Activated CD8-positive, alpha-beta T cell treated with anti-CD3 and anti-CD28 coated beads for 36 hours (primary cell): ENCODE data around the gene SRSF9. TPM values are rescaled to one million over a fixed set of nuclear protein-coding genes. Genes with fewer than 3 reads are reported as not detected.

Source experiments
- ATAC-seq: fragments of 200-7000 bp; cut with Tn5 transposase; one replicate; pipeline ENCODE4 v1.10.0; 2021; ENCODE audit warnings: mild to moderate bottlenecking, moderate library complexity
- CTCF ChIA-PET: fragments of 350-600 bp; sonication (Branson Sonifier 250); formaldehyde crosslinking; loops from one replicate; lab custom pipeline; 2021; ENCODE audit warnings: antibody characterized with exemption; lab: Charles Lee
- POLR2A ChIA-PET: fragments of 350-600 bp; sonication (Branson Sonifier 250); formaldehyde crosslinking; loops from one replicate; lab custom pipeline; 2021; ENCODE audit warnings: antibody characterized with exemption; lab: Charles Lee
- DNase-seq: peaks from one replicate; pipeline ENCODE4 v3.0.0-alpha.2; 2020
- H3K27ac Mint-ChIP-seq: one replicate; pipeline ENCODE4 v1.8.0; 2021; ENCODE audit warnings: mild to moderate bottlenecking, mixed read lengths
- H3K27me3 Mint-ChIP-seq: one replicate; pipeline ENCODE4 v1.8.0; 2021; ENCODE audit warnings: mixed read lengths
- H3K36me3 Mint-ChIP-seq: one replicate; pipeline ENCODE4 v1.8.0; 2021; ENCODE audit warnings: low read depth, mixed read lengths
- H3K4me1 Mint-ChIP-seq: one replicate; pipeline ENCODE4 v1.8.0; 2021; ENCODE audit warnings: low read depth, mixed read lengths
- H3K4me3 Mint-ChIP-seq: one replicate; pipeline ENCODE4 v1.8.0; 2021; ENCODE audit warnings: mild to moderate bottlenecking, moderate library complexity, mixed read lengths
- H3K9me3 Mint-ChIP-seq: one replicate; pipeline ENCODE4 v1.8.0; 2021; ENCODE audit warnings: mixed read lengths
- CTCF ChIP-seq: fragments of 200-600 bp; IDR thresholded peaks from one replicate; pipeline ENCODE4 v1.8.0; 2022; ENCODE audit warnings: antibody characterized with exemption, mild to moderate bottlenecking
- intact Hi-C: fragments of 100-400 bp; cut with micrococcal nuclease; formaldehyde crosslinking; loops from one replicate; pipeline ENCODE4 v1.10.0; 2022
- total RNA-seq, 2 experiments: library from RNA; stranded (reverse); gene quantifications; one replicate each; pipeline ENCODE4 v1.2.3, GENCODE V29; 2021

The SRSF9 gene
- total RNA-seq, 2 experiments from 2014 or later, result 225 to 236 TPM

GRCh38 chr12:120479458-120479857 lies 9.9 kb upstream of the SRSF9 start:
- Mint-ChIP-seq H3K4me1 (peaks cover 13% of the 10 kb centered on the region), H3K27me3 (no peaks in the 10 kb centered on the region), H3K27ac (no peak overlapping the region), H3K9me3 (no peaks in the 10 kb centered on the region), H3K4me3 (no peak overlapping the region), H3K36me3 (peaks cover 2% of the 10 kb centered on the region)
- TF ChIP-seq CTCF, result no peak
- POLR2A ChIA-PET, result interaction anchor here (0.9 to 3.4 kb wide), 3 partner anchors 10 to 17 kb away, joined by 3 to 19 read pairs (median 3); partner anchors contain the start of gene SRSF9
- ATAC-seq, result no peak
- CTCF ChIA-PET, result no interaction called here
- DNase-seq, result no peak
- intact Hi-C loops, result no loop called here

- ATAC-seq, result no peak
- intact Hi-C loops, result no loop called here
- CTCF ChIA-PET, result interaction anchor here (1.0 to 1.7 kb wide), 4 partner anchors 9 to 171 kb away, joined by 3 to 9 read pairs (median 4); no protein-coding TSS in a partner anchor
- no peak overlapping the region for H3K4me3 Mint-ChIP-seq
- POLR2A ChIA-PET, result interaction anchor here (1.4 kb wide), 1 partner anchor 30 kb away, joined by 4 read pairs; the partner anchor contains the start of genes GATC and TRIAP1
- TF ChIP-seq CTCF, result no peak
- H3K36me3 Mint-ChIP-seq, result no peaks in the 10 kb centered on the region
- DNase-seq, result no peak
- H3K27ac Mint-ChIP-seq, result no peak overlapping the region
- no peaks in the 10 kb centered on the region for H3K9me3 Mint-ChIP-seq
- H3K4me1 Mint-ChIP-seq, result peaks cover 17% of the 10 kb centered on the region
- H3K27me3 Mint-ChIP-seq, result no peaks in the 10 kb centered on the region
Observed at GRCh38 chr12:120475643-120476042, 6.1 kb upstream of the SRSF9 start.

- CTCF ChIA-PET, result interaction anchor here (0.8 to 1.7 kb wide), 5 partner anchors 8 to 40 kb away, joined by 3 to 9 read pairs (median 3); no protein-coding TSS in a partner anchor
- ATAC-seq, result no peak
- Mint-ChIP-seq H3K27ac (no peak overlapping the region), H3K27me3 (no peaks in the 10 kb centered on the region), H3K4me3 (no peak overlapping the region), H3K4me1 (peaks cover 14% of the 10 kb centered on the region), H3K9me3 (no peaks in the 10 kb centered on the region), H3K36me3 (no peaks in the 10 kb centered on the region)
- POLR2A ChIA-PET, result interaction anchor here (0.7 to 1.3 kb wide), 4 partner anchors 8 to 21 kb away, joined by 3 to 4 read pairs (median 3); partner anchors contain the start of gene DYNLL1
- DNase-seq, result no peak
- no peak for TF ChIP-seq CTCF
- intact Hi-C loops, result no loop called here
Observed at GRCh38 chr12:120474616-120474960, 5.0 kb upstream of the SRSF9 start.

- TF ChIP-seq CTCF, result no peak
- H3K4me1 Mint-ChIP-seq, result peaks cover 14% of the 10 kb centered on the region
- POLR2A ChIA-PET, result interaction anchor here (0.7 to 1.3 kb wide), 3 partner anchors 8 to 22 kb away, joined by 3 to 4 read pairs (median 3); partner anchors contain the start of gene DYNLL1
- intact Hi-C loops, result no loop called here
- H3K36me3 Mint-ChIP-seq, result no peaks in the 10 kb centered on the region
- H3K4me3 Mint-ChIP-seq, result no peak overlapping the region
- H3K27ac Mint-ChIP-seq, result no peak overlapping the region
- H3K27me3 Mint-ChIP-seq, result no peaks in the 10 kb centered on the region
- CTCF ChIA-PET, result interaction anchor here (1.0 to 1.7 kb wide), 3 partner anchors 7 to 41 kb away, joined by 3 to 9 read pairs (median 3); no protein-coding TSS in a partner anchor
- DNase-seq, result no peak
- ATAC-seq, result no peak
- no peaks in the 10 kb centered on the region for H3K9me3 Mint-ChIP-seq
Observed at GRCh38 chr12:120473807-120474615, 4.5 kb upstream of the SRSF9 start.

- Mint-ChIP-seq H3K27me3 (no peaks in the 10 kb centered on the region), H3K27ac (no peak overlapping the region)
- no peak for TF ChIP-seq CTCF
Observed at GRCh38 chr12:120472521-120472920, 3.0 kb upstream of the SRSF9 start.

More at GRCh38 chr12:120472521-120472920, 3.0 kb upstream of the SRSF9 start:
- ChIA-PET CTCF (interaction anchor here (0.6 to 1.2 kb wide), 5 partner anchors 10 to 180 kb away, joined by 3 to 4 read pairs (median 3); no protein-coding TSS in a partner anchor), POLR2A (interaction anchor here (0.7 to 1.7 kb wide), 2 partner anchors 9 to 281 kb away, joined by 4 read pairs; no protein-coding TSS in a partner anchor)
- Mint-ChIP-seq H3K4me1 (peaks cover 20% of the 10 kb centered on the region), H3K9me3 (no peaks in the 10 kb centered on the region), H3K36me3 (peaks cover 8% of the 10 kb centered on the region), H3K4me3 (no peak overlapping the region)
- intact Hi-C loops, result no loop called here
- ATAC-seq (no peak), DNase-seq (no peak)
